ACHN (cell line): ENCODE data around the gene PKNOX2.

Experiments used
- DNase-seq: peaks from one replicate; pipeline ENCODE4 v3.0.0-alpha.2; 2015
- in situ Hi-C: cut with HindIII; loops from 2 replicates; pipeline ENCODE4 v1.10.0; 2017; ENCODE audit warnings: low sequenced_read_pairs, low pct_ligation_motif_present, low pct_unique_long_range_greater_than_20kb

The PKNOX2 gene

GRCh38 chr11:125423247-125423849 lies 258.8 kb downstream of the PKNOX2 start:
- in situ Hi-C loops: no loop called here
- DNase-seq: no peak

GRCh38 chr11:125425601-125426000 lies 261.1 kb downstream of the PKNOX2 start:
- DNase-seq: no peak
- in situ Hi-C loops: no loop called here

- no peak for DNase-seq
- in situ Hi-C loops: no loop called here
Measured at GRCh38 chr11:125426818-125427528, 262.4 kb downstream of the PKNOX2 start.

GRCh38 chr11:125428486-125429173 lies 264.1 kb downstream of the PKNOX2 start:
- DNase-seq: no peak
- in situ Hi-C loops: no loop called here

GRCh38 chr11:125429174-125429707 lies 264.7 kb downstream of the PKNOX2 start:
- DNase-seq: peak; percentile 40
- in situ Hi-C loops: no loop called here

GRCh38 chr11:125429807-125430678 lies 265.5 kb downstream of the PKNOX2 start:
- no peak for DNase-seq
- in situ Hi-C loops: no loop called here

- in situ Hi-C loops: no loop called here
- DNase-seq: no peak
Measured at GRCh38 chr11:125431009-125431408, 266.5 kb downstream of the PKNOX2 start.

- in situ Hi-C loops: no loop called here
Measured at GRCh38 chr11:125431481-125431880, 266.9 kb downstream of the PKNOX2 start.

GRCh38 chr11:125433454-125434121 lies 269.0 kb downstream of the PKNOX2 start:
- in situ Hi-C loops: no loop called here
- DNase-seq: peak; percentile 52

More at GRCh38 chr11:125431481-125431880, 266.9 kb downstream of the PKNOX2 start:
- no peak for DNase-seq

GRCh38 chr11:125435461-125436238 lies 271.1 kb downstream of the PKNOX2 start:
- in situ Hi-C loops: no loop called here
- no peak for DNase-seq

GRCh38 chr11:125441648-125442410 lies 277.3 kb downstream of the PKNOX2 start:
- no peak for DNase-seq
- in situ Hi-C loops: no loop called here

GRCh38 chr11:125442946-125443345 lies 278.4 kb downstream of the PKNOX2 start:
- no peak for DNase-seq
- in situ Hi-C loops: no loop called here

GRCh38 chr11:125443767-125444311 lies 279.3 kb downstream of the PKNOX2 start:
- in situ Hi-C loops: no loop called here
- DNase-seq: no peak

- DNase-seq: no peak
- in situ Hi-C loops: no loop called here
Measured at GRCh38 chr11:125445731-125446130, 281.2 kb downstream of the PKNOX2 start.

- in situ Hi-C loops: no loop called here
- DNase-seq: no peak
Measured at GRCh38 chr11:125446279-125446678, 281.7 kb downstream of the PKNOX2 start.

GRCh38 chr11:125447721-125448120 lies 283.2 kb downstream of the PKNOX2 start:
- in situ Hi-C loops: no loop called here

More at GRCh38 chr11:125447721-125448120, 283.2 kb downstream of the PKNOX2 start:
- no peak for DNase-seq
